GM12892 (cell line): ENCODE data around the gene KIF16B.

ENCODE experiments used
- POLR2A ChIP-seq: IDR thresholded peaks from 2 replicates; pipeline ENCODE4 v1.6.1; 2011; ENCODE audit warnings: low read depth, low read length, control low read depth
- POLR2AphosphoS5 ChIP-seq: IDR thresholded peaks from 2 replicates; pipeline ENCODE4 v1.6.1; 2011; ENCODE audit warnings: low read depth, low read length, control low read depth

- no peak for TF ChIP-seq POLR2AphosphoS5
- no peak for TF ChIP-seq POLR2A
Measured at GRCh38 chr20:16505894-16506293, 67.4 kb downstream of the KIF16B start.
